DMS 273 (cell line): Measurements from ENCODE around the gene NCS1.

Experiments used
- DNase-seq: peaks from one replicate; lab custom pipeline; 2025; ENCODE audit not compliant: unreplicated experiment; lab: John Stamatoyannopoulos, UW

Gene NCS1

DNA sequence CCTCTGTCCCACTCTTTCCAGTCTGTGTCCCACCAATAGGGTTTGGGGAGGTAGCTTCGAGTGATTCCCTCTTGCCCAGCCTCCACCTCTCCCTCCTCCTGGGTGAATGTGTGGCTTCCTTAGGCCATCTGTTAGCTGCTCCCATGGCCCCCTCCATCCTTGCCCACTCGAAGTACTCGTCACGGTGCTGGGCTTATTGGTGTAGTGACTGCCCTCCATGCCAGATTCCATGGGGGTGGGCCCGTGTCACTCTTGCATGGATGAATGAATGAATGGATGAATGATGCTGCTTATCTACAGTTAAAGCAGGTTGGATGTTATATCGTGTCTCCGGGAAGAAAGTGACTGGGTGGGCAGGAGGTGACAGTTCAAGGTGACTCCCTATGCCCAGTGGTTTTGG lies 112.5 kb downstream of the NCS1 start:
- DNase-seq = no peak

DNA sequence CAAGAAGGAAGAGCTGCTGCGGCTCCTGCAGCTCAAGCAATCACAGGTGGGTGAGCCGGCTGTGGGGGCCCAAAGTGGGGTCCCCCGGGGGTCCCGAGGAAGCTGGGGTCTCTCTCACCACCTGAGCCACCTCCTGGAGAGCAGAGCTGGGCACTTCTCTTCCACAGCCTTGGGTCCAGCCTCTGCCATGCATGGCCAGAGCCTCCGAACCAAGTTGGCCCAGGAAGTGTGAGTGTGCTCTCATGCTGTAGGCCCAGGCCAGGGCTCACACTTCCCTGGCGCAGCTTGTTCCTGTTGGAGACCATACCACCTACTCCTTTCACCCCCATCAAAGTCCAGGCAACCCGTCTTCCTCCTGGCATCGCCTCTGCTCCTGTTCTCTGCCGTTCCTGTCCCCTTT lies 113.1 kb downstream of the NCS1 start:
- no peak for DNase-seq

DNA sequence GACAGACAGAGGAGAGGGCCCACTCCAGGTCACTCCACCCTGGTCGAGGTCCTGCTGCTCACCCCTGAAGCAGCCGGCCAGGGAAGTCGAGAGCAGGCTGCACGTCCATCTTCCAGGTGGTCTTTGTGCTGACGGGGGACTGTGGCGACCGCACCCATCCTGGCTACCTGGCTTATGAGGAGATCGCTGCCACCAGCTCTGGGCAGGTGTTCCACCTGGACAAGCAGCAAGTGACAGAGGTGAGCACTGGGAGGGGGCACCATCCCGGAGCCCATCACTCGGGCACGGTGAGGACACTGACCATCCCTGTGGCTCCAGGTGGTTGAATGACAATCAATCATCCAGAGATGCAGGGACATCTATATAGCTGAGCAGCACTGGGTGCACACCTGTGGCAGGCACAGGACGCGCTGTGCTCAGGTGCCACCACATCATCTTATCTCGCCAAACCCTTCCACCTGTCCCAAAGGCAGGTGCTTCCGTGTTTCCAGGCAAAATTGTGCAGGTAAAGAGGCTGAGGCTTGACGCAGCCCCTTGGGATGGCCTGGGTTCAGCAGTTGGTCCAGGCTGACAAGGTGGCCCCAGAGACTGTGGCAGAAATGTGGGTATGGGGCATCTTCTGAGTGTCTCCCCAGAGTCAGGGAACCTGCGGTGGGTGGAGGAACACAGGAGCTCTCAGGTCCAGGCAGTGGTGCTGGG lies 114.0 kb downstream of the NCS1 start:
- no peak for DNase-seq
